HG02885 (cell line): ENCODE measurements around the gene FRMPD4.
A peak's percentile ranks its signal among the peaks of the same experiment; 100 is the strongest.
"Not testable (repeated sequence)": the region's sequence is repeated elsewhere in the genome, so short reads cannot be mapped to it uniquely, and the experiment has no call there.

Experiments used
- ATAC-seq: cut with Tn5 transposase; IDR thresholded peaks from one replicate; pipeline ENCODE4 v1.9.1; 2021; ENCODE audit warnings: mild to moderate bottlenecking; ENCODE audit not compliant: unreplicated experiment, poor library complexity

Gene FRMPD4

DNA sequence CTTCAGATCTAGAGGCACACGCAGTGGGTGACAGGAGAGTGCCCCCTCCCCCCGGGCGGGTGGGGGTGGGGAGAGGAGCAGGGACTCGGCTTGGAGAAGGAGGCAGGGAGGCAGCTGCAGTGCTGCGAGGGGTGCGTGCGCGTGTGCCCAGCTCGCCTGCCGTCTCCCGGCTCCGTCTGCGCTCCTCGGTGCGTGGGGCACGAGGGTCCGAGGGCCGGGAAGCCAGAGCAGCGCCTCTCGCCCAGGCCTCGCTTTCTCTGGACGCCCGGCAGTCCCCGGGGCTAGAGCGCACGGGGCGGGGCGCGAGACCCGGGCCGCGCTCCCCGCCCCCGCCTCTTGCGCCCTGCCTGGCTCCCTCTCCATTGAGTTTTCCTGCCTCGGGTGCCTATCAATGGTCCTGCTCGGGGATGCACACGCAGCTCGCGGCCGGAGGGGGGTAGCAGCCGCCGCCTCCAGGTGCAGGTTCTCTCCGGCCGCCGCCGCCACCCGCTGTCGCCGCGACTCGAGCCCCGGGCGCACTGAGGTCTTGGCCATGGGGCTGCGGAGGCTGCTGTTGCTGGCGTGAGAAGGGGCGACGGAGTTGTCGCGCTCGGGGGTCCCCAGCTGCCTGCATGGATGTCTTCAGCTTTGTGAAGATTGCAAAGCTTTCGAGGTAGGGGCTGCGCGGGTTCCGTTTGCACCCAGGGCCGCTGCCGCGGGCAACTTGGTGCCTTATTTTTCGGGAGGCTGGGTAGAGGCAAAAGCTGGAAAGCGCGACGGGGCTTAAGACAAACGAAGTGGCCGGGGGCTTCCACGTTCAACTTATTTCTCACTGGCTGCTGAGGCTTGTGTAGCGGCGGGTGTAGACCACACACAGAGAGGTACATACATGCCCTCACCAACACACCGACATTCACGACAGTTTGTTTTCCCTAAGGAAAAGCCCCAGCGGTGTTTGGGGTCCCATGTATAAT, at the start of gene FRMPD4:
FRMPD4 (plus strand) TSS at position 113 of the 953 bp plus-strand sequence; CDS start at position 612, 499 bp downstream.
- ATAC-seq: no peak

DNA sequence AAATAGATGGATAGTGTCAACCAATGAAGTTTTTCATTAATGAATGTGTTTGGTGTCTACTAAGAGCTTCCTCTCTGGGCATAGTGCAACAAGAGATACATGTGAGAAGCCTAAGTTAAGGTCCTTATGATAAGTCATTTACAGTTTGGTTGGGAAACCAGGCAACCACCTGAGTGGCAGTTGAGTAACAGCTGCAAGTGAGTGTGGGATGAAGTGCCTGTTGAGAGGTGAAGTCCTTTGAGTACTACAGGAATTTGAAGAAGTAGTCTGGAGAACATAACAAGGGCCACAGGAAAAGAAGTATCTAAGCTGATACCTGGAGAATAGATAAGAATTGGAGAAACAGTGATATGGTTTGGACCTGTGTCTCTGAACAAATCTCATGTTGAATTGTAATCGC, 48.5 kb upstream of the FRMPD4 start:
- no peak for ATAC-seq

DNA sequence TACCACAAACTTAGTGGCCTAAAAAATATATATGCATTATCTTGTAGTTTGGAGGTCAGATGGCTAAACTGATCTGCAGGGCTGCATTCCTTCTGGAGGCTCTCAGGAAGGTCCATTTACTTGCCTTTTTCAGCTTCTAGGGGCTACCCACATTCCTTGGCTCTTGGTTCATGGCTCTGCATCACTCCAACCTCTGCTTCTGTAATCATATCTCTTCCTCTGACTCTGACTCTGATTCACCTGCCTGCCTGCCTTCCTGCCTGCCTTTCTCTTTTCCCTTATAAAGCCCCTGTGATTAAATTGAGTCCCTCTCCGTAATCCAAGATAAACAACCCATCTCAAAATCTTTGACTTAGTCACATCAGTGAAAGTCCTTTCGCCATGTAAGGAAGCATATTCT, 25.0 kb upstream of the FRMPD4 start:
- no peak for ATAC-seq

DNA sequence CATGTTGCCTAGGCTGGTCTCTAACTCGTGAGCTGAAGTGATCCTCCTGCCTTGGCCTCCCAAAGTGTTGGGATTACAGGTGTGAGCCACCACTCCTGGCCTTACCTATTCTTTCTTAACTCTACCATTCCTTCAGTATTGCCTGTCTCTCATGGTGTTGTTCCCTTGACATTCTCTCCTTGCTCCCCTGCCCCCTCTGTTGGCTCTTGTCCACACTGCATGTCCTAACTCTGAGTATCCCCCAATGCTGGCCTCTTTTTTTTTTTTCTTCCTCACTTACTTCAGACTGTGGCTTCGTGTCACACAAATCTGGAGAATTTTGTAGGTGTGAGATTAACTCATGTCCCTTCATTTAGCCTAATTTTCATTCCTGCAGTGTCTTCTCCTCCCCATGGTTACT, 22.9 kb upstream of the FRMPD4 start:
- no peak for ATAC-seq

DNA sequence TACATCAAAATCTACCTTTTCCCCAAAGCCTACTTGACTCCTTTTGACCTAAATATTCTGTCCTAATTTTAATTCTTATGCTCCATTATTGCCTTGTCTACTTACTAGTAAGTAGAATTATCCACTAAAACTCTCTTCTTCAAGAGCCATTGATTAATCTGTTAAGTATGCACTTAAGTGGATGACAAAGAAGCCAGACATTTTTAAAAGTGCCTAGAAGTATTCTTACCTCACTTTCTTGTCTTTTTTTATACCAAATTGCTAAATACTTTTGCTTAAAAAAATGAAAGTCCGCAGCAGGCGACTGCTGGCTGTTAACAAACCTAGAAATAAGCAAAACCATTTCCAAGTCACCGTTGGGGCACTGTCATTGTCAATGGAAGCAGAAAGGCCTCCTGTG, 20.1 kb upstream of the FRMPD4 start:
- ATAC-seq: no peak

DNA sequence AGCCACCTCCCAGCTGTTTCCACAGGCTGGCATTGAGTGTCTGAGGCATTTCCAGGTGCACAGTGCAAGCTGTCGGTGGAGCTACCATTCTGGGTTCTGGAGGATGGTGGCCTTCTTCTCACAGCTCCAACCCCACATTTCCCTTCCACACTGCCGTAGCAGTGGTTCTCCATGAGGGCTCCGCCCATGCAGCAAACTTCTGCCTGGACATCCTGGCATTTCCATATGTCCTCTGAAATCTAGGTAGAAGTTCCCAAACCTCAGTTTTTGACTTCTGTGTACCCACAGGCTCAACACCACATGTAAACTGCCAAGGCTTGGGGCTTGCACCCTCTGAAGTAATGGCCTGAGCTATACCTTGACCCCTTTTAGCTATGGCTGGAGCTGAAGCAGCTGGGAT, 10.3 kb upstream of the FRMPD4 start:
- no peak for ATAC-seq

DNA sequence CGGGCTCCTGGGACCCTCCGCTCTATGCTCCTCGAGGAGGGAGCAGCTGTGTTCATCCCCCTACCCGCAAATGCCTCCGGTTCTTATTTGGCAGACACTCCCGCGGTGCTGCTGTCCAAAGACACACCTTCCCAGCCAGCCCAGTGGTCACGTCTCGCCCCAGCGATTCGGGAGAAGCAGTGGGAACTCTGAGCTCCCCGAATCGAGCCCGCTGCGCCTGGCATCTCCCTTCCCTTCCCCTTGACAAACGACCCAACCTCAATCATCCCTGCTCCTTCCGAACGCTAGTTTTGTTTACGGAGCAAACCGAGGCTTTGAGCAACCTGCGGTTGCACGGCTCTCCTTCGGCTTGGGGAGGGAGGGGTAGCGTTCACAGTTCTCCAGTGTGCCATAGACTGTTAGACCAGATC, 317 bp upstream of the FRMPD4 start:
- no peak for ATAC-seq

DNA sequence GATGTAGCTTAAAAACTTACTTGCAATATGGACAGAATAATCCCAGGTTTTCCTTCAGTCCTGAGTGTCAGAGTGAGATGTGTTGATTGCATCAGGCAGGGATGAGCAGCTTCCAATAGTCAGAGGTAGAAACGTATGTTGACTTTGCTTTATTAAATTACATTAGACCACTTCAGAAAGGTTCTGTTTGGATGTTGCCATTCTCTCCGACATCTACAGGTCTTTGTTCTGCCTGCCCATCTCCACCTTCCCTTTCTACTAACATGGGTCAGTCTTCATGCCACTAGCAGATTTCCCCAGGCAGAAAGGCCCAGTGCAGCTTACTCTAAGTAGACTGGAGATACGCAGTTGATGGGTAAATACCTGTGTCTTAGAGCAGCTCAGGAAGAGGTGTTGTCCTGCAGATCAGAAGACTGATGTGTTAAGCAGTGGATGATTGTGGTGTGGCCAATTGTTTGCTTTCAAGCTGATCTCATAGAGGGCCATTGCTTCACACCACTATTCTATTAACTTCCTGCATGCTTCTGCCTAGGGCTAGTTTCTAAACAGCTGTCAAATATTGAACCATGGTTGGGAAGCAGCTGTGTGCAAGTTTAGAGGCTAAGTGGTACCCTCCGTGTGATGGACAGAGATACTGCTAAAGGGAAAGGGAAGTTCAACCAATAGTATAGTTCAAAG, 1.8 kb downstream of the FRMPD4 start:
- no peak for ATAC-seq

DNA sequence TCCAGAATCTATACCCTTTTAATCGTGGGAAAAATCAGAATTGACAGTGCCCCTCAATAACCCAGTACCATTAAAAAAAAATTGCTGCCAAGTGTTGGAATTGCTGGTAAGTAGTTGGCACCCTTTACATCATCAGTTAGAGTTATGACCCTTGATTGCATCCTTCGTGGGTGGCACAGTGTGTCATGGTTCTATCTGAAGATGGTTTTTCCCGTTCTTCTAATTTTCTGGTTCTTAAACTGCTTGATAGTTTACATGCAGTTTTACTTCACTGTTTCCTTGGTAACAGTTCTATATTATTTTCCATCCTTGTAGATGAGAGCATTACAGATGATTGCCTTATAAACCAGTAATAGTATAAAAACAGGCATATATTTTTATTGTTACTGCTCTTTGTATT, 3.2 kb downstream of the FRMPD4 start:
- no peak for ATAC-seq

DNA sequence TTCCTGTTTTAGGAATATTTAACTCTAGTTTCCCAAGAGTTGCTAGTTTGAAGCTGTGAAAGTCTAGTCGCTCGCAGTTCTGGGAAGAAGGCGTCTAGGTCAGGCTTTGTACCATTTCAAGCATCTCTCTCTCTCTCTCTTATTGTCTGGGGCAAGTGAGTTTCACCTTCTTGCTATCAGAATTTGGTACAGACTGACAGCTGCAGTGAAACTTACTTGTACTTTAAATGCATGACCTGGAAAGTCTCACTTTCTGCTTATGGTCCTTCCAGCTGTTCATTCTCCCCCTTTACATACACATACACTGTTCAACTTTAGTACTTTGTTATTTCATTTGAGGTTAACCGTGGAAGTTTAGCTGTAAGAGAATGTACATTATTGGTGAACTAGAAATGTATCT, 4.4 kb downstream of the FRMPD4 start:
- peak; percentile 46 for ATAC-seq

DNA sequence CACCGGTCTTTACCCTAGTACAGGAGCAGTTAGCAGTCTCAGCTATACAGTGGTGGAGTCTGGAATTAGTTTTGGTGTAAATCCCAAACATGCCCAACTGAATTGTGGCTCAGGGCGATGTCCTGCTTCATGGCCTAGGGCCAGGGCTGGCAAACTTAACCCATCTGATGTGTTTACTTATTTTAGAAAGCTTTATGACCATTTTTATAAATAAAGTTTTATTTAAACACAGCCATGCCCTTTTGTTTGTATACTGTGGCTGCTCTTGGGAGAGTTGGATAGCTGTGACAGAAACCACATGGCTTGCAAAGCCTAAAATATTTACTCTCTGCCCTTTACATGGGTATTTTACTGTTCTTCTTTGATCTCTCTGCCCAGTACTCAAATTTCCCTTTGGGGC, 7.1 kb downstream of the FRMPD4 start:
- ATAC-seq: no peak

DNA sequence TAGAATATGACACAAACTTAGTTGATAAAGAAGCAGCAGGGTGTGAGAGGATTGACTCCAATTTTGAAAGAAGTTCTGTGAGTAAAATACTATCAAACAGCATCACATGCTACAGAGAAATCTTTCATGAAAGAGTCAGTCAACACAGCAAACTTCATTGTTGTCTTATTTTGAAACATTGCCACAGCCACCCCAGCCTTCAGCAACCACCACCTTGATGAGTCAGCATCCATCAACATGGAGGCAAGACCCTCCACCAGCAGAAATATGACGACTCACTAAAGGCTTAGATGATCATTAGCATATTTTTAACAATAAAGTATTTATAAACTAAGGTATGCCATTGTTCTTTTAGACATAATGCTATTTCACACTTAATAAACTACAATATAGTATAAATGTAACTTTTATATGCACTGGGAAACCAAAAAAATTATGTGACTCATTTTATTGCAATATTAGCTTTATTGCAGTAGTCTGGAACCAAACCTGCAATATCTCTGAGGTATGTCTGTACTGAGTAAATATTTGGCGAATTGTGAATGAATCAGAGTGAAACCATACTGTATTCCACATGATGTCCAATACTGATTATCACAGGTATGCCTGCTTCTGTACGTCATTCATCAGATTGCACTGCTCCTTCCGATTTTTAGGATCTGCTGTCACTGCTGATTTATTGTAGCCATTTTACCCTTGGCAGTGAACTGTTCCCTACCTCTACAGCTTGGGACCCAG, 11.6 kb downstream of the FRMPD4 start:
- ATAC-seq: no peak

DNA sequence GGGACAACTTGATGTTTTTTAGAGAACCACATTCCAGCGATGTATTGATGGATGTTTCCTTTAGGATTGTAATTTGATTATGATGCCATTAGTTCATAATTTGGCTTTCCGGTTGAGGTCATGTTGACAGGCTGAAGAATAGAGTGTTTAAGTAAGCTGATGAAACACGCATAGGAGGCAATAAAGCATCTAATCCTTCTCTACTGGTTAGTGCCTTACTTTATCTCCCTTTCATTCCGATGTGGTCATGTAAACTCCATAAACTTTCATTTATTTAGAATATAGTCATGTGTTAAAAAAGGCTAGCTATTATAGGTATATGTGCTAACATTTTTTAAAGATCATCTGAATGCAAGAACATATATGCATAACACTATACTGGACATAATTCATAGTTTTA, 15.0 kb downstream of the FRMPD4 start:
- no peak for ATAC-seq

DNA sequence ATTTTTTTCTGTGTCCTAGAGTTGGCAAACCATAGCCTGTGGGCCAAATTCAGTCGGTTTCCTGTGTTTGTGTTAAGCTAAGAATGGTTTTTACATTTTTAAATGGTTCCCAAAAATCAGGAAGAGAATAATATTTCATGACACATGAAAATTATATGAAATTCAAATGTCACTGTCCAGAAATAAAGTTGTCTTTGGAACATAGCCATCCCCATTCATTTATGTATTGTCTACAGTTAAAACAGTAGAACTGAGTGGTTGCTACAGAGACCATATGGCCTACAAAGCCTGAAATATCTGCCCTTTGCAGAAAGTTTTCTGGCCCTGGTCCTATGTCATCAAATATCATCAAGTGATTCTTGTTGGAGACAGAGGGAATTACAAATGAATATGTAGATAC, 15.5 kb downstream of the FRMPD4 start:
- ATAC-seq: no peak

DNA sequence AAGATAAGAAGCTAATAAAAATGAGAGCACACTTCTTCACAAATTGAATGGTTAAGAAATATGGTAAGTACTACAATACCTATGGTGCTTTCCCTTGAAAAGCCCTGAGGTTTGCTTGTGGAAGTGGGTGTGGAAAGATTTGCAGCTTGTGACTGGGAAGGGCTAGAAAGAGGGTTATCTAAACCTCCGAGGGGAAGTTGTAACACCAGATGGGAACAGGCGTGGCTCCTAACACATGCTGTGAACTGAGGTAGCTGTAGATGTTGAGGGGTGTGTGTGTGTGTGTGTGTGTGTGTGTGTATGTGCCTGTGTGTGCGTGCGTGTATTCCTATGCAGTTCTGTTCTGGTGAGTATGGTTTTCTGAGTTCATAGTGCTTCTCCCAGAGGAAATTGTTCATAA, 21.5 kb downstream of the FRMPD4 start:
- ATAC-seq: no peak

DNA sequence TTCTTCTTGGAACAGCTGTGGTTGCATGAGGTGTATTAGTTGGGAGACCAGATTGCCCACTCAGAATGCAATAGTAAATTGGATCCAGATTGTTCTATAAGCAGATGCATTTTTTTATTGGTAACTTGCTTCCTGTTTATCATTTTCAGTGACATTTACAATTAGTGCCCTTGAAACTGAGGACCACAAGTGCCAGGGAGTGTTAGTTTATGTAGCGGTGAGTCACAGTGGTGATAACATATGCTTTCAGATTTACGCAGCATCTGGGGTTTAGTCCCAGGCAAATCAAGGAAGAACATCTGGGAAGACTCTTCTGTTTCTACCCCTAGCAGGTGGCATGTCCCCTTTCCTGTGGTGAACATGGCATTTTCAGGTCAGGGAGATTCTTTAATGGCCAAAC, 24.1 kb downstream of the FRMPD4 start:
- ATAC-seq: no peak

DNA sequence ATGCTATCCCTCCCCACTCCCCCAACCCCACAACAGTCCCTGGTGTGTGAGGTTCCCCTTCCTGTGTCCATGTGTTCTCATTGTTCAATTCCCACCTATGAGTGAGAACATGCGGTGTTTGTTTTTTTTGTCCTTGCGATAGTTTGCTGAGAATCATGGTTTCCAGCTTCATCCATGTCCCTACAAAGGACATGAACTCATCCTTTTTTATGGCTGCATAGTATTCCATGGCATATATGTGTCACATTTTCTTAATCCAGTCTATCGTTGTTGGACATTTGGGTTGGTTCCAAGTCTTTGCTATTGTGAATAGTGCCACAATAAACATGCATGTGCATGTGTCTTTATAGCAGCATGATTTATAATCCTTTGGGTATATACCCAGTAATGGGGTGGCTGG, 25.9 kb downstream of the FRMPD4 start:
- ATAC-seq: not testable (repeated sequence)

DNA sequence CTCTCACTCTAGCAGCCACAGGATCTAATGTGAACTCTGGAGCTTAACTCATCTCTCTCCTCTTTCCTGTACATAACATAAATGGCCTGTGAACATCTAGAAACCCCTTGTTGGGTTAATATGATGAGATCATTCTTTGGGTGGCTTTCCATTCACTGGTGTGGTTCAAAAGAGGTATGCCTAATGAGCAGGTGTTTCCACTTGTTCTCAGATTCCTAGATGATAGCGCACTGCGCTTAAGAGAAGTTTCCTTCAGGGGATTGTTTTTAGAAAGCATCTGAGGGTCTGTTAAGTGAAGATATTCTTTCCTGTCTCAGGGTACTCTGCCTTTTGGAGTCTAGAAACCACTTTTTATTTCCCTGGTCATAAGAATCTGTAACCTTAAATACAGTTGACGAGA, 32.5 kb downstream of the FRMPD4 start:
- ATAC-seq: no peak

DNA sequence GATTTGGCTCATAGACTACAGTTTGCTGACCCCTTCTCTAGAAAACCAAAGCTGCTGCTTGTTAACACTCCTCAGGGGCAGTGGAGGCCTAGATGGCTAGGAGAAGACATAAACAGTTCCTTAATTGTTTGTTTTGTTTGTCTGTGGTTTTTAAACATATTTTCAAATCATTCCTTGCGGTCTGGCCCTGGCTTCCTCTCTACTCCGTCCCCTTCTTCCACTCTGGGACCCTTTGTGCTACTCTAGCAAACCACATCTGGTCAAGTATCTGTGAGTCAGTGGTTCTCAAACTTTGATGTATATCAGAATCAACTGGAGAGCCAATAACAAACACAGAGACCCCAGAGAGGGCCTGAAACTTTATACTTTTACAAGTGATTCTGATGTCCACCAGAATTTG, 36.1 kb downstream of the FRMPD4 start:
- ATAC-seq: no peak

DNA sequence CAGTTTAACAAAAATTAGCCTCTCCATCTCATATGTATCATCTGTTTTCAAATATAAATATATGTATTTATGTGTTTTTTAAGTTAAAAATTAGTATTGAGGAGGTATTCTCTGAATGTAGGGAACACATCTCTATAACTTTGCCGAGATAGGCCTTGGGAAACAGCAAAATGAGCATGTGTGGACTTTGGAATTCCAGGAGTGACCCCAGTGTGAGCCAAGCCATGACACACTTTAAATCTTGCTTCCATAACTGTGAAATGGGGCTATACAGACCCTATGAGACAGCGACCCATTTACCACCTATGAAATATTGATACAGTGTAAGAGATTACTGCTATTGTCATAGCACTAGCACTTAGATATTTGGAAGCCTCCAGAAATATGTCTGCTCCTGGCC, 58.8 kb downstream of the FRMPD4 start:
- no peak for ATAC-seq

DNA sequence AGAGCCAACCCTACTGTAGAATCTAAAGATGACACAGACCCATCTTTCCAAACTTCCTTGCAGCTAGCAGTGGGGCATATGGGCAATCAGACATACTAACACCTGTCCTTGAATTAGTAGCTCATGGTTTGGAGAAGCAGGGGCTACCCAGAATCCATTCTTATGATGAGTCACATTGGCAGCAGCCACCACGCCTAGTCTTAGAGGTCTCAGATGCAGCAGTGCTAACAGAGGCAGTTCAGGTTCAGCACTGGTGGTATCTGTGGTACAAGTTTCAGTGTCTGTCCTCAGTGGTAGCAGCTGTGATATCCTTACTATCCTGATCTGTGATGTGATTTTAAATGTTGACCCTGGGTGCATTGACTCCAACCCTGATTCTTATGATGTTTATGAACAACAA, 68.1 kb downstream of the FRMPD4 start:
- ATAC-seq: no peak
